ENCODE results near the gene SRSF4. TPM values are rescaled to one million over a fixed set of nuclear protein-coding genes. Genes with fewer than 3 reads are reported as not detected.

The SRSF4 gene
- total and polyA plus RNA-seq, 10 of the 15 experiments (the other 5 are each of a cell fraction or from before 2014, with no cell fraction given) = 17.2 to 107 (median 78.6) TPM

- TF ChIP-seq ZBTB11 (CRISPR knock-in tag; IDR thresholded peaks at IDR 0.05) (no peak), RB1 (IDR thresholded peaks at IDR 0.05; ENCODE audit: borderline replicate concordance) (0 out of 2 replicates have a peak, but pooled peaks have one; percentile 48), ZNF687 (IDR thresholded peaks at IDR 0.05) (peak; percentile 77; the same call in 1 of the 2 replicates), PRDM15 (CRISPR knock-in tag; IDR thresholded peaks at IDR 0.05) (no peak), TCF7 (IDR thresholded peaks at IDR 0.05; ENCODE audit: borderline replicate concordance) (no peak), IRF5 (IDR thresholded peaks at IDR 0.05; ENCODE audit: borderline replicate concordance) (no peak), SMC3 (IDR thresholded peaks at IDR 0.05; ENCODE audit: borderline replicate concordance, low read length) (no peak), ZBTB33 (IDR thresholded peaks at IDR 0.05) (no peak), PAX8 (IDR thresholded peaks at IDR 0.05) (no peak), BHLHE40 (IDR thresholded peaks at IDR 0.05; ENCODE audit: borderline replicate concordance in 1 of 2, low read depth in 2 of 2, low read length in 1 of 2) (peak in 1 of 2 experiments; percentile 59; a peak in 2 of 4 replicates), MTA2 (IDR thresholded peaks at IDR 0.05; ENCODE audit: low read depth) (no peak), MYC (IDR thresholded peaks at IDR 0.05; ENCODE audit: insufficient read depth, insufficient read length, insufficient replicate concordance, low read length, severe bottlenecking) (no peak)
These were observed 49.1 kb upstream of the SRSF4 start, which contains the start of gene MECR (continued) for GRCh38 chr1:29230553-29231378.

Measured in GM12878 (cell line).